Stimulated activated CD8-positive, alpha-beta memory T cell treated with anti-CD3 and anti-CD28 coated beads, Interleukin-7, amount 100 ng/mL, for 48 hours (primary cell): ENCODE data around the gene RHOB.
"Not testable (repeated sequence)": the region's sequence is repeated elsewhere in the genome, so short reads cannot be mapped to it uniquely, and the experiment has no call there.

Experiments used
- DNase-seq, 2 donors: peaks; one replicate each; pipeline ENCODE4 v3.0.0-alpha.2; 2020; ENCODE audit warnings: low read depth in 1 of 2; ENCODE audit errors: extremely low read depth in 1 of 2

RHOB gene

GRCh38 chr2:20490300-20491181 is 43.7 kb downstream of the RHOB start:
- no peak for DNase-seq

- no peak for DNase-seq
Observed at GRCh38 chr2:20491739-20492531, 45.1 kb downstream of the RHOB start.

GRCh38 chr2:20493095-20493494 is 46.2 kb downstream of the RHOB start:
- DNase-seq, result not testable (repeated sequence)

GRCh38 chr2:20494241-20494640 is 47.4 kb downstream of the RHOB start:
- DNase-seq, result no peak

- DNase-seq, result no peak
Observed at GRCh38 chr2:20496076-20496872, 49.4 kb downstream of the RHOB start.

- no peak for DNase-seq
Observed at GRCh38 chr2:20496942-20497341, 50.1 kb downstream of the RHOB start.
